Adrenal gland (tissue), 12 donors: Measurements from ENCODE around the gene DLG2. TPM values are rescaled to one million over a fixed set of nuclear protein-coding genes. Genes with fewer than 3 reads are reported as not detected.

Source experiments
- DNase-seq, 7 donors: peaks; one replicate each; pipeline ENCODE4 v3.0.0-alpha.2; 2019 to 2020
- H3K27ac ChIP-seq, 5 donors: fragments of 200-600 bp; sonication (generic) in 4 of 5; 1 replicate in 3 of 5; 2 replicates in 2 of 5; pipeline versions ENCODE4 v1.5.1 to v1.8.0; 2016 to 2020; ENCODE audit warnings: mild to moderate bottlenecking in 1 of 5
- H3K27me3 ChIP-seq: fragments of 200-600 bp; 2 replicates; pipeline ENCODE4 v1.8.0; 2021
- H3K36me3 ChIP-seq, 2 donors: fragments of 200-600 bp; replicated peaks in 1 of 2; 1 replicate in 1 of 2; 2 replicates in 1 of 2; pipeline versions ENCODE4 v1.5.1 to v1.8.0; 2018 to 2022
- H3K4me1 ChIP-seq, 2 donors: fragments of 200-600 bp; replicated peaks in 1 of 2; 1 replicate in 1 of 2; 2 replicates in 1 of 2; pipeline versions ENCODE4 v1.5.1 to v1.8.0; 2018 to 2021
- H3K4me3 ChIP-seq, 4 donors: fragments of 200-600 bp; sonication (generic) in 3 of 4; one replicate each; pipeline ENCODE4 v1.5.1; 2016 to 2018
- H3K9me3 ChIP-seq, 3 donors: fragments of 200-600 bp; sonication (generic) in 1 of 3; replicated peaks in 1 of 3; 1 replicate in 2 of 3; 2 replicates in 1 of 3; pipeline versions ENCODE4 v1.5.1 to v1.8.0; 2016 to 2021
- CTCF ChIP-seq, 6 experiments: fragments of 450-650 bp in 4 of 6; fragments of 200-600 bp in 2 of 6; sonication (generic) in 1 of 6; IDR thresholded peaks; 1 replicate in 5 of 6; 2 replicates in 1 of 6; pipeline versions ENCODE4 v1.5.1 to v1.8.0; 2016 to 2021; ENCODE audit warnings: antibody characterized with exemption in 6 of 6, mild to moderate bottlenecking in 2 of 6, moderate library complexity in 1 of 6
- POLR2A ChIP-seq, 2 donors: fragments of 450-650 bp; IDR thresholded peaks; one replicate each; pipeline ENCODE4 v1.6.1; 2017; ENCODE audit warnings: antibody characterized with exemption in 2 of 2, mild to moderate bottlenecking in 2 of 2, moderate library complexity in 1 of 2
- WGBS, 4 donors: extraction: QIAGEN DNeasy Blood & Tissue Kit in 2 of 4; methylation state at CpG; one replicate each; pipeline versions ENCODE4 v1.1.5 to v1.1.7; 2013 to 2017; 5-methylcytosine and 5-hydroxymethylcytosine counted together
- intact Hi-C, 2 donors: fragments of 100-400 bp; cut with DNase I; formaldehyde crosslinking; loops; one replicate each; pipeline versions ENCODE4 v1.14.1 to v1.15.0; 2022 to 2023
- polyA plus RNA-seq, 3 donors: library from polyadenylated mRNA; stranded (reverse); fragments of 200-250 nt in 2 of 3; fragments of 350-450 nt in 1 of 3; fragmentation: Illumina TruSeq in 1 of 3; extraction: RNeasy Lipid Tissue Mini Kit (QIAGEN cat#74804) in 1 of 3; gene quantifications; one replicate each; pipeline ENCODE4 v1.2.3, GENCODE V29; 2013 to 2014
- total RNA-seq, 9 donors: library from RNA; depleted of rRNA in 4 of 9; stranded (reverse); fragments of >200 nt in 4 of 9; fragments of 120-200 nt in 1 of 9; fragmentation: NEBNext Ultra II Directional in 1 of 9; extraction: Animal tissue kit (Norgen Biotek cat#: 25700) in 1 of 9; gene quantifications; one replicate each; pipeline versions ENCODE4 v1.1.0 to v1.2.4, GENCODE V29; 2013 to 2023
- donor health status: healthy with polysubstance abuse.
- donor health status: Bipolar disorder and iron deficiency.
- donor health status: DM: yes; HTN: yes; CAD: no.
- donor health status: DM: no; HTN: no; CAD: no.
- donor health status: DM: no; HTN: no; CAD: no.
- donor health status: DM: yes; HTN: yes; CAD: no.

DLG2 gene
- total and polyA plus RNA-seq, 12 donors, result 8.3 to 101 (median 37.5) TPM

- DNase-seq, result no peak
- 70 to 83% (median 75%) methylated on average over 3 of the region's 3 CpGs for WGBS, 4 donors
- Histone ChIP-seq H3K4me1 (no peaks in the 10 kb centered on the region), H3K36me3 (no peaks in the 10 kb centered on the region), H3K9me3 (no peaks in the 10 kb centered on the region), H3K27me3 (no peaks in the 10 kb centered on the region), H3K4me3 (no peak overlapping the region), H3K27ac (no peak overlapping the region)
- intact Hi-C loops, result no loop called here
- TF ChIP-seq POLR2A (IDR thresholded peaks at IDR 0.05), result no peak
Observed at GRCh38 chr11:84419616-84420015, 1207.5 kb downstream of the DLG2 start.

GRCh38 chr11:84414920-84415319, 1212.2 kb downstream of the DLG2 start:
- H3K4me3 ChIP-seq, result no peak overlapping the region
- no peak for TF ChIP-seq CTCF (IDR thresholded peaks at IDR 0.05)
- TF ChIP-seq POLR2A (IDR thresholded peaks at IDR 0.05), result no peak
- H3K9me3 ChIP-seq, result no peaks in the 10 kb centered on the region
- no peaks in the 10 kb centered on the region for H3K27me3 ChIP-seq
- no peak for DNase-seq
- 10 to 50% (median 24%) methylated on average over 1 of the region's 1 CpG for WGBS, 4 donors
- intact Hi-C loops, result no loop called here
- no peaks in the 10 kb centered on the region for H3K36me3 ChIP-seq
- H3K27ac ChIP-seq, result no peak overlapping the region
- H3K4me1 ChIP-seq, result no peaks in the 10 kb centered on the region

- no peak overlapping the region for H3K4me3 ChIP-seq
Observed at GRCh38 chr11:84413549-84413948, 1213.6 kb downstream of the DLG2 start.

GRCh38 chr11:84412862-84413261, 1214.3 kb downstream of the DLG2 start:
- Histone ChIP-seq H3K36me3 (no peaks in the 10 kb centered on the region), H3K27ac (no peak overlapping the region), H3K27me3 (no peaks in the 10 kb centered on the region), H3K4me3 (no peak overlapping the region), H3K9me3 (no peaks in the 10 kb centered on the region), H3K4me1 (no peaks in the 10 kb centered on the region)
- intact Hi-C loops, result no loop called here
- no peak for DNase-seq
- TF ChIP-seq CTCF (IDR thresholded peaks at IDR 0.05) (no peak), POLR2A (IDR thresholded peaks at IDR 0.05) (no peak)

More at GRCh38 chr11:84413549-84413948, 1213.6 kb downstream of the DLG2 start:
- H3K4me1 ChIP-seq, result no peaks in the 10 kb centered on the region
- no peak for DNase-seq
- TF ChIP-seq CTCF (IDR thresholded peaks at IDR 0.05) (no peak), POLR2A (IDR thresholded peaks at IDR 0.05) (no peak)
- no peaks in the 10 kb centered on the region for H3K9me3 ChIP-seq
- no peaks in the 10 kb centered on the region for H3K36me3 ChIP-seq
- intact Hi-C loops, result no loop called here
- H3K27me3 ChIP-seq, result no peaks in the 10 kb centered on the region
- H3K27ac ChIP-seq, result no peak overlapping the region

- TF ChIP-seq CTCF (IDR thresholded peaks at IDR 0.05) (no peak), POLR2A (IDR thresholded peaks at IDR 0.05) (no peak)
- no peaks in the 10 kb centered on the region for H3K36me3 ChIP-seq
- DNase-seq, result no peak
- WGBS, 4 donors, result 65 to 82% (median 72%) methylated on average over 3 of the region's 3 CpGs
- H3K4me1 ChIP-seq, result no peaks in the 10 kb centered on the region
- H3K27me3 ChIP-seq, result no peaks in the 10 kb centered on the region
- no peak overlapping the region for H3K27ac ChIP-seq
- H3K9me3 ChIP-seq, result no peaks in the 10 kb centered on the region
- intact Hi-C loops, result no loop called here
- no peak overlapping the region for H3K4me3 ChIP-seq
Observed at GRCh38 chr11:84408946-84409411, 1218.2 kb downstream of the DLG2 start.
